GM10847 (cell line): ENCODE measurements around the gene FCHO2.

Experiments
- POLR2A ChIP-seq: IDR thresholded peaks from 2 replicates; pipeline ENCODE4 v1.6.1; 2011; ENCODE audit not compliant: insufficient read length; ENCODE audit errors: extremely low read depth

FCHO2 gene

GRCh38 chr5:73018892-73019291 is 63.1 kb downstream of the FCHO2 start:
- no peak for TF ChIP-seq POLR2A

DNA sequence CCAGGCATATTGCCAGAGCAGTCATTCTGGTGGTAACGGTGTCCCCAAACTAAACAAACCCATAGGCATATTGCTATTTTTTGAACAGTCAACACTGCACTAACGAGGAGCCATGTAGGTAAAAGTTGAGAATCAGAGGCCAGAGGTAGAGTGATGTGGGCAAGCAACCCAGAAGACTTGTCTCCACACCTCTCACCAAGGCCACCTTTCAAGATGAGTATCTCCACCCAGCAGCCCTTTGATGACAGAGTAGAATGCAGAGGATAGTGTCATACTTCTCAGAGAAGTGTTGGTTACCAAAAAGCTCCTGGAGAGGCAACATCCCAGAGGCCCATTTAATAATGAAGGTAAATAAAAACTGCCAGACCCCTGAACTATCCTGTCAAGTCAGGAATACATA is 63.9 kb downstream of the FCHO2 start:
- no peak for TF ChIP-seq POLR2A

DNA sequence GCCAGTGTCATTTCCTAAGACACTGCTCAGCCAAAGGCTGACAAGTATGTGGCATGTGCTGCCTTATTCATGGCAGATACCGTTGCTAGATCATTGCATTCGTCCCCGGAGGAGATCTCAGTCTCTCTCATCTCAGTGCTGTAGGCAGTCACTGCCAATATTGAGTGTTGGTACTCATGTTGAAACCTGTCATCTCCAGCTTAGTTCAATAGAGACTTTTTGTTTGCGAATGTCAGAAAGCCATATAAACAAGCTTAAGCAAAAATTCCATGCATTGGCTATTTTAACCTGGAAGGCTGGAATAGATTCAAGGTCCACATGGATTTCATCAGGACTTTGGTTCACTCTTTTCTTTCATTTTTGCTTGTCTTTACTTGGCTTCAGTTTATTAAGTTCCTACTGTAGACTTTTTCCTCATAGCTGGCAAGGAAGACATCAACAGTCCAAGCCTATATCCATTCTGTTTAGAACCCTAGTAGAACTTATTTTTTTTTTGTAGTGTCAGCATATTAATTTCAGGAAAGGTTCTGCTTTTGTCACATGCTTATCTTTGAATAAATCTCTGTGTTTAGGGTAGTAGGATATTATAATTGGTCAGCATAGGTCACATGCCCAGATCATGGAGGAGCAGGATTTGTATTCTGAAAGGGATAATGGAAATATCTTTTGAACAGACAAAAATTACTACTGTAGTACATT is 66.8 kb downstream of the FCHO2 start:
- no peak for TF ChIP-seq POLR2A

DNA sequence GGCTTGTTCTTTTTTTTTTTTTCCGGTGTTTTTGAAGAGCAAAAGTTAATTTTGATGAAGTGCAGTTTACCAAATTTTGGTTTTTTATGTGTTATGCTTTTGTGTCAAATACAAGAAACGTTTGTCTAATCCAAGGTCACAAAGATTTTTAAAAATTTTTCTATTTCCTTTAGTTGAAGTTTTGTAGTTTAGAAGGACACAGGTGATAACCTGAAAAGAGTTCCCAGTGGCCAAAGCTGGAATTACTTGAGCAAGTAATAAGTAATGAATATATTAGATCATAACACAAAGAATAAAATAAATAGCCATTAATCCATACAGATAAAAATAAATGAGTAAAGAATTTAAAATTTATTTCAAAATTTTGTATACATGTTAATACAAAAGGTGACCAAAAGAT is 71.5 kb downstream of the FCHO2 start:
- no peak for TF ChIP-seq POLR2A

GRCh38 chr5:73027816-73028215 is 72.0 kb downstream of the FCHO2 start:
- no peak for TF ChIP-seq POLR2A

- no peak for TF ChIP-seq POLR2A
Observed at GRCh38 chr5:73028991-73029595, 73.3 kb downstream of the FCHO2 start.

- TF ChIP-seq POLR2A = no peak
Observed at GRCh38 chr5:73030531-73030930, 74.7 kb downstream of the FCHO2 start.

DNA sequence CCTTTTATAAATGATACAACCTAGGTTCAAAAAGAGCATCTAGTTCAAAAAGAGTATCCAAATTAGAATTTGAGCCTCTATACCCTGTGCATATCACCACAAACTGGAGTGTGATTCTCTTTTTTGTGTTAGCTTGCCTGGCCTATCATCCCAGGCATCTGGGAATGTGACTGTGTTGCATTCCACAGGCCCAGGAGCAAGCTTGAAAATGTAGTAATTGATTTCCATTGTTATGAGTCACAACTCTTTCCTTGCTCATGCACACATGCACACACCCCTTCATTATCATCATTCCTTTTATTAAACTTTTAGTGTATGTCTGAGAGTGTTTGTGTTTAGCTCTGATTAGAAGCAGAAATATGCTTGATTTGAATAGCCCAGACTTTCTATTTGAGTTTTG is 75.2 kb downstream of the FCHO2 start:
- no peak for TF ChIP-seq POLR2A

GRCh38 chr5:73031839-73032238 is 76.0 kb downstream of the FCHO2 start:
- no peak for TF ChIP-seq POLR2A

DNA sequence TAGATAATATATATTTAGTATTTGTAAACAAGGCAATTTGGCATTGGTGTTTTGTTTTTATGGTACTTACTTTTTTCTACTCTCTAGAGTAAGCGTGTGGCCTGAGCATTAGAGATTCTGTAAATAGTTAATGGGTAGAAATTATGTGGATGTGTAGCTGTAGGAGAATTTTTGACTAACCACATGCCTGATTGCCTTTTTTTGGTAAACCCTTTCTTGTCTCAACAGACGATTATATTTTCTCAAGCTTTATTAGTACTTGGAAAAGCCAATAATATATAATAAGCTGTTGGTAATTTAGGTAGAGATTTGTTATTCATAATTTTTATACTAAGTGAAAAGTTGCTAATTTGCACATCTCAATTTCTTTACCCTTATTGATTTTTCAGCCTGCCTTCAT is 76.8 kb downstream of the FCHO2 start:
- TF ChIP-seq POLR2A = no peak

DNA sequence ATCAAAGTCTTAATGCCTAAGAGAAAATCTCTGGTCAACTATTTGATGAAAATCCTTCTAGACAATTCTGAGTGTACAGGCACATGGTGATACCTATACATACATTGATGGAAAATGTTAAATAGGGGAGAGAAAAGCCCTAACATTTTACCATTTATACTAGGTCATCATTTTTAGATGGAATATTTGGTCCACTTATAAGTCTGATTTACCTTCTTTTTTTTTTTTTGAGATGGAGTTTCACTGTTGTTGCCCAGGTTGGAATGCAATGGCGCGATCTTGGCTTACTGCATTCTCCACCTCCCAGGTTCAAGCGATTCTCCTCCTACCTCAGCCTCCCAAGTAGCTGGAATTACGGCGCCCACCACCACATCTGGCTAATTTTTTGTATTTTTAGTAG is 81.7 kb downstream of the FCHO2 start:
- no peak for TF ChIP-seq POLR2A

- TF ChIP-seq POLR2A = no peak
Observed at GRCh38 chr5:73039082-73039481, 83.2 kb downstream of the FCHO2 start.

DNA sequence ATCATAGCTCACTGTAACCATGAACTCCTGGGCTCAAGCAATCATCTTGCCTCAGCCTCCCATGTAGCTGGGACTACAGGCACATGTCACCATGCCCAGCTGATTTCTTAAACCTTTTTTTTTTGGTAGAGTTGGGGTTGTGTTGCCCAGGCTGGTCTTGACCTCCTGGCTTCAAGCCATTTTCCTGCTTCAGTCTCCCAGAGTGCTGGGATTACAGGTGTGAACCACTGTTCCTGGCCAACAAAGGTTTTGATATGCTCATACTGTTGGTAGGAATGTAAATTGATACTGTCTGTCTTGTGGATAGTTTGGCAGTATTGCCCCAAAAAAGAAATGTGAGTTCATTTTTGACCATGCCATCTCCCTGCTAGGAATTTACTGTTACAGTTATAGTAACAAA is 87.2 kb downstream of the FCHO2 start:
- no peak for TF ChIP-seq POLR2A

GRCh38 chr5:73044546-73044945 is 88.7 kb downstream of the FCHO2 start:
- TF ChIP-seq POLR2A = no peak

DNA sequence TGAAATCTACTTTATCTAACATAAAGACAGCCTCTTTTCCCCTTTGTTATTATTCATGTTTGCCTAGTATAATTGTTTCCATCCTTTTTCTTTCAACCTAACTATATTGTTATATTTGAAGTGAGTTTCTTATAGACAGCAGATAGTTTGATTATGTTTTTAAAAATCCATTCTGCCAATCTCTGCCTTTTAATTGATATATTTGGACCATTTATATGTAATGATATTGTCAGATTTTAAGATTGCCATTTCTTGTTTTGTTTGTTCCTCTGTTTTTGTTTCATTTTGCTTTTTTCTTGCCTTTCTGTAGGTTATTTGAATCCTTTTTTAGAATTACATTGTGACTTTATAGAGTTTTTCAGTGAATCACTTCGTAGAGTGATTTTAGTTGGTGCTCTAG is 89.8 kb downstream of the FCHO2 start:
- no peak for TF ChIP-seq POLR2A

DNA sequence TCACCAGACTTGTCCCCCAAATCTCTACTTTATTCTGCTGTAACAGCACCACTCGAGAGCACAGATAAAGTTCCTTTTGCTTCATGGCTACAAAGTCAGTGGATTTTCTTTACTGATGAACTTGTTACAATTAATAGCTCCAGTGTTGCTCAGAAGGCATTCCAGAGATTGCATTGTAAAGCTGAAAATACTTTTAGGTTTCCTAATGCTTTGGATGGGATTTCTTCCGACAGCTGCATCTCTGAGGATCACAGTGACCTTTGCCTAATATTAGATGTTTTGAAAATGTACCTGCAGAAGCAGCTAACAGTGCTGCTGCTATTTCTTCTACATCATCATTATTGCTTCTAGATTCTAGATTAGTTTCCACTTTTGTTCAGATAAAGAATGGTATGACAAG is 105.8 kb downstream of the FCHO2 start:
- no peak for TF ChIP-seq POLR2A

DNA sequence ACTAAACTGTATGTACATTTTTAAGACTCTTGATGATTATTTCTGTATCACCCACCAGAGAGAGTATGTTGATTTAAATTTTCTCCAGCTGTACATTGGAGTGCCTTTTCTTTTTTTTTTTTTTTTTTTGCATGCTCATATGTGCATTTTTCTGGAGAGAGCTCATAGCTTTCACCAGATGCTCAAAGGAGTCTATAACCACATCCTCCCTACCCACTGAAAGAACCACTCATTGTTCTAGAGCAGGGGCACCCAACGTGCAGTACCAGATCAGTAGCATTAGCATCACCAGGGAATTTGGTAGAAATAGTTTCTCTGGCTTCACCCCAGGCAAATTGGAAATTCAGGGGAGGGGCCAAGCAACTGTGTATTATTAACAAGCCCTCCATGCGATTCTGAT is 110.6 kb downstream of the FCHO2 start:
- TF ChIP-seq POLR2A = no peak
